ENCODE measurements around the gene ATE1.
"Not testable (repeated sequence)": the region's sequence is repeated elsewhere in the genome, so short reads cannot be mapped to it uniquely, and the experiment has no call there.

The ATE1 gene

GRCh38 chr10:121833387-121833786, 94.4 kb downstream of the ATE1 start:
- no peak for DNase-seq (ENCODE audit: extremely low spot score)
- TF ChIP-seq HDGF (IDR thresholded peaks at IDR 0.05; ENCODE audit: borderline replicate concordance) = no peak
- 0 out of 2 replicates have a peak, but pooled peaks have one; percentile 5 for TF ChIP-seq ZNF384 (IDR thresholded peaks at IDR 0.05)
- CTCF ChIA-PET = interaction anchor here (1.5 kb wide), 1 partner anchor 67 kb away, joined by 3 read pairs; no protein-coding TSS in a partner anchor
- POLR2A ChIA-PET = no interaction called here

- TF ChIP-seq ZNF384 (IDR thresholded peaks at IDR 0.05) (no peak), SP1 (IDR thresholded peaks at IDR 0.05) (no peak), ARNT (IDR thresholded peaks at IDR 0.05) (no peak), ELF4 (IDR thresholded peaks at IDR 0.05) (no peak), BHLHE40 (IDR thresholded peaks at IDR 0.05; ENCODE audit: borderline replicate concordance) (no peak), NFRKB (IDR thresholded peaks at IDR 0.05) (no peak), HDGF (IDR thresholded peaks at IDR 0.05; ENCODE audit: borderline replicate concordance) (no peak), PKNOX1 (IDR thresholded peaks at IDR 0.05) (no peak), L3MBTL2 (conservative IDR thresholded peaks at IDR 0.05) (no peak), TARDBP (IDR thresholded peaks at IDR 0.05) (no peak), SUZ12 (IDR thresholded peaks at IDR 0.05) (no peak), FOXA1 (IDR thresholded peaks at IDR 0.05) (no peak), LEF1 (IDR thresholded peaks at IDR 0.05; ENCODE audit: borderline replicate concordance) (no peak), FOXM1 (IDR thresholded peaks at IDR 0.05; ENCODE audit: borderline replicate concordance) (no peak), CTBP1 (IDR thresholded peaks at IDR 0.05; ENCODE audit: borderline replicate concordance) (no peak), FOXK2 (IDR thresholded peaks at IDR 0.05) (no peak)
- DNase-seq (ENCODE audit: extremely low spot score) = no peak
- ChIA-PET CTCF (interaction anchor here (0.9 to 1.5 kb wide), 2 partner anchors 10 to 53 kb away, joined by 3 to 9 read pairs; no protein-coding TSS in a partner anchor), POLR2A (no interaction called here)
Observed at GRCh38 chr10:121832647-121833046, 95.2 kb downstream of the ATE1 start.

- peak; percentile 49 for DNase-seq (ENCODE audit: extremely low spot score)
- TF ChIP-seq FOXA1 (IDR thresholded peaks at IDR 0.05) (peak; percentile 94), NFRKB (IDR thresholded peaks at IDR 0.05) (no peak), CTBP1 (IDR thresholded peaks at IDR 0.05; ENCODE audit: borderline replicate concordance) (peak; percentile 90), LEF1 (IDR thresholded peaks at IDR 0.05; ENCODE audit: borderline replicate concordance) (no peak; the same call in 1 of the 2 replicates), ZNF384 (IDR thresholded peaks at IDR 0.05) (0 out of 2 replicates have a peak, but pooled peaks have one; percentile 34), FOXM1 (IDR thresholded peaks at IDR 0.05; ENCODE audit: borderline replicate concordance) (no peak), BHLHE40 (IDR thresholded peaks at IDR 0.05; ENCODE audit: borderline replicate concordance) (no peak), ARNT (IDR thresholded peaks at IDR 0.05) (no peak), PKNOX1 (IDR thresholded peaks at IDR 0.05) (peak; percentile 92)
- POLR2A ChIA-PET = interaction anchor here (0.6 kb wide), 2 partner anchors 18 to 607 kb away, joined by 3 read pairs; no protein-coding TSS in a partner anchor
- CTCF ChIA-PET = interaction anchor here (0.6 to 1.5 kb wide), 5 partner anchors 9 to 69 kb away, joined by 3 to 9 read pairs (median 4); no protein-coding TSS in a partner anchor
Observed at GRCh38 chr10:121831777-121832176, 96.1 kb downstream of the ATE1 start.

GRCh38 chr10:121831237-121831636, 96.6 kb downstream of the ATE1 start:
- no peak for DNase-seq (ENCODE audit: extremely low spot score)
- ChIA-PET CTCF (interaction anchor here (0.6 to 1.5 kb wide), 5 partner anchors 8 to 69 kb away, joined by 3 to 9 read pairs (median 3); no protein-coding TSS in a partner anchor), POLR2A (interaction anchor here (0.6 kb wide), 2 partner anchors 18 to 606 kb away, joined by 3 read pairs; no protein-coding TSS in a partner anchor)
- TF ChIP-seq L3MBTL2 (conservative IDR thresholded peaks at IDR 0.05) = peak; percentile 45
- TF ChIP-seq FOXM1 (IDR thresholded peaks at IDR 0.05; ENCODE audit: borderline replicate concordance) = no peak
- TF ChIP-seq ZNF384 (IDR thresholded peaks at IDR 0.05) = no peak

- DNase-seq (ENCODE audit: extremely low spot score) = no peak
- TF ChIP-seq CTBP1 (IDR thresholded peaks at IDR 0.05; ENCODE audit: borderline replicate concordance) (no peak), SP1 (IDR thresholded peaks at IDR 0.05) (no peak), LEF1 (IDR thresholded peaks at IDR 0.05; ENCODE audit: borderline replicate concordance) (no peak), FOXM1 (IDR thresholded peaks at IDR 0.05; ENCODE audit: borderline replicate concordance) (no peak), BHLHE40 (IDR thresholded peaks at IDR 0.05; ENCODE audit: borderline replicate concordance) (no peak), FOXA1 (IDR thresholded peaks at IDR 0.05) (no peak), NFRKB (IDR thresholded peaks at IDR 0.05) (no peak), HDGF (IDR thresholded peaks at IDR 0.05; ENCODE audit: borderline replicate concordance) (no peak), FOXK2 (IDR thresholded peaks at IDR 0.05) (no peak), SUZ12 (IDR thresholded peaks at IDR 0.05) (no peak), PKNOX1 (IDR thresholded peaks at IDR 0.05) (no peak), ELF4 (IDR thresholded peaks at IDR 0.05) (no peak), TARDBP (IDR thresholded peaks at IDR 0.05) (no peak)
- ChIA-PET POLR2A (interaction anchor here (1.3 kb wide), 1 partner anchor 57 kb away, joined by 3 read pairs; no protein-coding TSS in a partner anchor), CTCF (interaction anchor here (1.0 to 1.1 kb wide), 3 partner anchors 12 to 57 kb away, joined by 3 read pairs; no protein-coding TSS in a partner anchor)
Observed at GRCh38 chr10:121830101-121830500, 97.7 kb downstream of the ATE1 start.

GRCh38 chr10:121828045-121828444, 99.8 kb downstream of the ATE1 start:
- POLR2A ChIA-PET = no interaction called here

GRCh38 chr10:121826773-121827172, 101.1 kb downstream of the ATE1 start:
- POLR2A ChIA-PET; DNase-seq (ENCODE audit: extremely low spot score): not testable (repeated sequence)
- CTCF ChIA-PET = interaction anchor here (0.6 kb wide), 1 partner anchor 28 kb away, joined by 3 read pairs; no protein-coding TSS in a partner anchor

More at GRCh38 chr10:121828045-121828444, 99.8 kb downstream of the ATE1 start:
- TF ChIP-seq BHLHE40 (IDR thresholded peaks at IDR 0.05; ENCODE audit: borderline replicate concordance) (no peak), TARDBP (IDR thresholded peaks at IDR 0.05) (no peak), HDGF (IDR thresholded peaks at IDR 0.05; ENCODE audit: borderline replicate concordance) (no peak), LEF1 (IDR thresholded peaks at IDR 0.05; ENCODE audit: borderline replicate concordance) (no peak), NFRKB (IDR thresholded peaks at IDR 0.05) (no peak), FOXK2 (IDR thresholded peaks at IDR 0.05) (no peak)
- DNase-seq (ENCODE audit: extremely low spot score) = no peak
- CTCF ChIA-PET = interaction anchor here (1.0 to 1.1 kb wide), 2 partner anchors 9 to 20 kb away, joined by 4 to 5 read pairs; no protein-coding TSS in a partner anchor

All from HEK293T (cell line).